Keratinocyte (primary cell): ENCODE results near the gene LTBP2. TPM values are rescaled to one million over a fixed set of nuclear protein-coding genes. Genes with fewer than 3 reads are reported as not detected.

Experiments used
- DNase-seq: peaks from one replicate; pipeline ENCODE4 v3.0.0-alpha.2; 2011; ENCODE audit warnings: low read depth, missing footprints, low spot score
- FAIRE-seq: peaks from 2 replicates; lab custom pipeline; 2011; peaks lifted over from hg19 to GRCh38; lab: Jason Lieb, UNC
- H2AFZ ChIP-seq: 2 replicates; pipeline ENCODE4 v1.6.0; 2012; ENCODE audit warnings: low read length, control low read depth, inconsistent platforms; ENCODE audit not compliant: control insufficient read depth
- H3K27ac ChIP-seq: 2 replicates; pipeline ENCODE4 v1.5.1; 2011; ENCODE audit warnings: low read length; ENCODE audit not compliant: control insufficient read depth, insufficient read depth
- H3K27me3 ChIP-seq: 3 replicates; pipeline ENCODE4 v1.6.0; 2011; ENCODE audit warnings: low read length; ENCODE audit not compliant: control insufficient read depth, insufficient read depth; ENCODE audit errors: extremely low read depth
- H3K36me3 ChIP-seq, 2 experiments: 2 replicates in 1 of 2; 3 replicates in 1 of 2; pipeline ENCODE4 v1.5.1; 2011; ENCODE audit warnings: low read length in 2 of 2, mild to moderate bottlenecking in 1 of 2; ENCODE audit not compliant: control insufficient read depth in 2 of 2, insufficient read depth in 2 of 2; ENCODE audit errors: extremely low read depth in 1 of 2
- H3K4me1 ChIP-seq: 3 replicates; pipeline ENCODE4 v1.5.1; 2011; ENCODE audit warnings: low read length; ENCODE audit not compliant: control insufficient read depth, insufficient read depth; ENCODE audit errors: extremely low read depth
- H3K4me2 ChIP-seq: 3 replicates; pipeline ENCODE4 v1.6.0; 2011; ENCODE audit warnings: low read depth, low read length; ENCODE audit not compliant: control insufficient read depth, insufficient read depth; ENCODE audit errors: extremely low read depth
- H3K4me3 ChIP-seq, 3 experiments: fragments of 200-600 bp in 1 of 3; sonication (generic) in 1 of 3; 2 replicates in 2 of 3; 3 replicates in 1 of 3; pipeline ENCODE4 v1.5.1; 2011 to 2016; ENCODE audit warnings: low read length in 3 of 3, mild to moderate bottlenecking in 3 of 3, control low read depth in 2 of 3, inconsistent platforms in 1 of 3, low read depth in 1 of 3, mixed read lengths in 1 of 3, mixed run types in 1 of 3, moderate library complexity in 1 of 3; ENCODE audit not compliant: control insufficient read depth in 2 of 3, insufficient read depth in 2 of 3; ENCODE audit errors: extremely low read depth in 1 of 3
- H3K79me2 ChIP-seq: 2 replicates; pipeline ENCODE4 v1.6.0; 2012; ENCODE audit warnings: low read length; ENCODE audit not compliant: control insufficient read depth, insufficient read depth
- H3K9ac ChIP-seq: 3 replicates; pipeline ENCODE4 v1.6.0; 2011; ENCODE audit warnings: low read length; ENCODE audit not compliant: control insufficient read depth, insufficient read depth; ENCODE audit errors: extremely low read depth
- H3K9me1 ChIP-seq: 3 replicates; pipeline ENCODE4 v1.6.0; 2011; ENCODE audit warnings: low read length; ENCODE audit not compliant: control insufficient read depth, insufficient read depth; ENCODE audit errors: extremely low read depth
- H3K9me3 ChIP-seq: 2 replicates; pipeline ENCODE4 v1.5.1; 2012; ENCODE audit warnings: low read depth, low read length; ENCODE audit not compliant: control insufficient read depth
- H4K20me1 ChIP-seq: 3 replicates; pipeline ENCODE4 v1.6.0; 2011; ENCODE audit warnings: low read length; ENCODE audit not compliant: control insufficient read depth, insufficient read depth; ENCODE audit errors: extremely low read depth
- CTCF ChIP-seq, 3 experiments: IDR thresholded peaks in 1 of 3; conservative IDR thresholded peaks in 1 of 3; optimal IDR thresholded peaks in 1 of 3; 2 replicates in 2 of 3; 3 replicates in 1 of 3; pipeline versions ENCODE3 to v1.5.1; 2011; ENCODE audit warnings: low read length in 3 of 3, mild to moderate bottlenecking in 3 of 3, moderate library complexity in 2 of 3, control low read depth in 1 of 3, inconsistent platforms in 1 of 3; ENCODE audit not compliant: insufficient read depth in 2 of 3; ENCODE audit errors: extremely low read depth in 1 of 3
- EZH2 ChIP-seq: IDR thresholded peaks from one replicate; pipeline ENCODE4 v1.6.1; 2012; ENCODE audit warnings: inconsistent platforms, mild to moderate bottlenecking, low read length, moderate library complexity
- dilution Hi-C: fragments of 300-500 bp; cut with MboI; formaldehyde crosslinking; loops from one replicate; pipeline ENCODE4 v1.7.0; 2020; ENCODE audit warnings: low sequenced_read_pairs; ENCODE audit not compliant: extremely low pct_ligation_motif_present
- polyA plus RNA-seq, 5 experiments: library from polyadenylated mRNA; depleted of rRNA in 3 of 5; stranded (reverse) in 3 of 5; stranded (forward) in 1 of 5; unstranded in 1 of 5; fragments of >200 nt; gene quantifications; 1 replicate in 1 of 5; 2 replicates in 3 of 5; 3 replicates in 1 of 5; pipeline versions ENCODE4 v1.2.1 to v1.2.3, GENCODE V29; 2011 to 2012; ENCODE audit warnings: missing spikeins in 2 of 5, low read depth in 1 of 5, low replicate concordance in 1 of 5

LTBP2 gene
- polyA plus RNA-seq, 1 donor (not counting 4 experiments of a cell fraction or from before 2014, with no cell fraction given): 23.9 TPM

- H3K4me1 ChIP-seq: peaks cover 19% of the 10 kb centered on the region
- peaks cover 79 to 81% of the 10 kb centered on the region in 2 experiments for H3K36me3 ChIP-seq
- no peak overlapping the region for H3K27ac ChIP-seq
- no peaks in the 10 kb centered on the region for H4K20me1 ChIP-seq
- H3K9me1 ChIP-seq: no peaks in the 10 kb centered on the region
- no peak for FAIRE-seq
- dilution Hi-C loops: no loop called here
- no peak for DNase-seq
- H3K9me3 ChIP-seq: no peaks in the 10 kb centered on the region
- no peak overlapping the region for H3K4me3 ChIP-seq
- H2AFZ ChIP-seq: no peak overlapping the region
- H3K79me2 ChIP-seq: no peaks in the 10 kb centered on the region
- no peaks in the 10 kb centered on the region for H3K27me3 ChIP-seq
- no peak overlapping the region for H3K4me2 ChIP-seq
- H3K9ac ChIP-seq: no peak overlapping the region
- TF ChIP-seq CTCF (optimal IDR thresholded peaks at IDR 0.05 in 1 of 3, IDR thresholded peaks at IDR 0.05 in 1 of 3, conservative IDR thresholded peaks at IDR 0.05 in 1 of 3; ENCODE audit: extremely low read depth in 1 of 3, insufficient read depth in 2 of 3, low read length in 3 of 3) (no peak), EZH2 (no peak)
Observed at GRCh38 chr14:74504874-74505720, 106.9 kb downstream of the LTBP2 start.

- Histone ChIP-seq H3K4me1 (peaks cover 19% of the 10 kb centered on the region), H3K9me1 (no peaks in the 10 kb centered on the region), H3K4me2 (no peak overlapping the region), H3K9ac (no peak overlapping the region), H4K20me1 (no peaks in the 10 kb centered on the region), H3K79me2 (no peaks in the 10 kb centered on the region), H3K9me3 (no peaks in the 10 kb centered on the region), H3K27me3 (no peaks in the 10 kb centered on the region), H3K27ac (no peak overlapping the region), H2AFZ (no peak overlapping the region), H3K36me3 (peaks cover 77 to 79% of the 10 kb centered on the region in 2 experiments), H3K4me3 (no peak overlapping the region)
- DNase-seq (no peak), FAIRE-seq (no peak)
- dilution Hi-C loops: no loop called here
- TF ChIP-seq EZH2: no peak
- TF ChIP-seq CTCF (optimal IDR thresholded peaks at IDR 0.05 in 1 of 3, IDR thresholded peaks at IDR 0.05 in 1 of 3, conservative IDR thresholded peaks at IDR 0.05 in 1 of 3; ENCODE audit: extremely low read depth in 1 of 3, insufficient read depth in 2 of 3, low read length in 3 of 3): no peak
Observed at GRCh38 chr14:74504412-74504811, 107.6 kb downstream of the LTBP2 start.
